GM12878 (cell line): Measurements from ENCODE around the gene ADPGK. TPM values are rescaled to one million over a fixed set of nuclear protein-coding genes. Genes with fewer than 3 reads are reported as not detected.
A peak's percentile ranks its signal among the peaks of the same experiment; 100 is the strongest.

Source experiments
- BACH1 ChIP-seq: fragments of 450-650 bp; IDR thresholded peaks from 2 replicates; pipeline ENCODE4 v1.6.1; 2017; ENCODE audit warnings: mild to moderate bottlenecking, borderline replicate concordance
- CREM ChIP-seq: IDR thresholded peaks from 2 replicates; pipeline ENCODE4 v1.6.1; 2014; ENCODE audit warnings: antibody characterized with exemption, low read depth
- KLF5 ChIP-seq: fragments of 450-650 bp; IDR thresholded peaks from 2 replicates; pipeline ENCODE4 v1.6.1; 2014; ENCODE audit warnings: mild to moderate bottlenecking; ENCODE audit not compliant: partially characterized antibody
- MTA3 ChIP-seq: IDR thresholded peaks from 2 replicates; pipeline ENCODE4 v1.6.1; 2012; ENCODE audit warnings: low read length, inconsistent platforms, borderline replicate concordance
- POU2F2 ChIP-seq: IDR thresholded peaks from 3 replicates; pipeline ENCODE4 v1.6.1; 2011; ENCODE audit warnings: low read depth, mild to moderate bottlenecking, low read length, borderline replicate concordance
- SMARCA5 ChIP-seq: fragments of 450-650 bp; IDR thresholded peaks from 2 replicates; pipeline ENCODE4 v1.6.1; 2017; ENCODE audit warnings: mild to moderate bottlenecking
- YY1 ChIP-seq: IDR thresholded peaks from 2 replicates; pipeline ENCODE4 v1.6.1; 2011; ENCODE audit warnings: low read depth, mild to moderate bottlenecking, low read length
- ZNF24 ChIP-seq: fragments of 450-650 bp; IDR thresholded peaks from 2 replicates; pipeline ENCODE4 v1.6.1; 2017; ENCODE audit warnings: antibody characterized with exemption, mild to moderate bottlenecking
- polyA plus RNA-seq, 11 experiments: library from polyadenylated mRNA; depleted of rRNA in 4 of 11; unstranded in 6 of 11; stranded (reverse) in 5 of 11; fragments of >200 nt; fragmentation: Nextera tagmentation in 4 of 11; fragmentation: Illumina TruSeq in 1 of 11; extraction: Ambion mirVana in 4 of 11; extraction: Trizol in 1 of 11; gene quantifications; 1 replicate in 1 of 11; 2 replicates in 10 of 11; pipeline versions ENCODE4 v1.2.1 to v1.2.3, GENCODE V29; 2011 to 2016; ENCODE audit warnings: inconsistent platforms in 2 of 11, missing spikeins in 2 of 11, low read depth in 1 of 11
- total RNA-seq, 4 experiments: library from RNA; depleted of rRNA in 3 of 4; stranded (reverse); fragments of >200 nt in 3 of 4; fragmentation: Illumina TruSeq in 1 of 4; extraction: Trizol in 1 of 4; gene quantifications; 2 replicates each; pipeline versions ENCODE4 v1.2.1 to v1.2.3, GENCODE V29; 2013 to 2021
- TF ChIP-seq, protein P1 (sequence below): fragments of 450-650 bp; conservative IDR thresholded peaks from 2 replicates; pipeline ENCODE4 v1.6.1; 2017; ENCODE audit warnings: mild to moderate bottlenecking, moderate library complexity

The ADPGK gene
- total and polyA plus RNA-seq, 10 of the 15 experiments (the other 5 are each of a cell fraction or from before 2014, with no cell fraction given), result 13.8 to 146 (median 56.7) TPM

DNA sequence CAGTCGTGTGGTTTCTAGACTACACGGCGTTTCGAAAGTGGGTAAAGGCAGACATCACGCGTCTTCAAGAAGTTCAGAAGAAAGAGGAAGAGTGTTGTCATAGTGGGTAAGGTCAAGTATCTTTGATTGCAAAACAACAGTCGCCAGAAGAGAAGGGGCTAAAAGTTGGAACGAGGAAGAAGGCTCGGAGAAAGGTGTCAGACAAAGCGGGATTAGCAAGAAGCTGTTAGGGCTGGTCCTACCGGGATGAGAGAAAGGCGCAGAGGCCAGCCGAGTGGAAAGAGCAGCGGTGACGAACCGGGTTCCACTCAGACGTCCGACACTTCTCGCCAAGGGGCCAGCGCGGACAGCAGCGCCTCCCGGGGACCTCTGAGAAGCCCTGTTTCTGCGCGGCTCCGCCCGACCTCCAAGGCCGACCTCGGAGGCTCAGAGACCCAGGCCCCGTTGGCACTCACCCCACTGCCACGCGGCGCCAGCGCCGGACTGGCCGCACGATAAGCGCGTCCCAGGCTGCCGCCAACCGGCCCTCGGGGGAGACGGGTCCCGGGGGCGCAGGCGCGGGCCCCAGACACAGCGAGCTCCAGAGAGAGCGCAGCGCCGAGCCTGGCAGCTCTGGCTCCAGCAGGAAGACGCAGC is 436 bp downstream of the ADPGK start (continued):
- TF ChIP-seq YY1 (0 out of 2 replicates have a peak, but pooled peaks have one; percentile 22), SMARCA5 (0 out of 2 replicates have a peak, but pooled peaks have one; percentile 66), ZNF24 (no peak), POU2F2 (peak; percentile 54; the same call in 1 of the 3 replicates), CREM (peak; percentile 5; the same call in 1 of the 2 replicates), MTA3 (no peak), KLF5 (no peak), BACH1 (peak; percentile 84; the same call in 1 of the 2 replicates)
- TF ChIP-seq, protein P1, sequence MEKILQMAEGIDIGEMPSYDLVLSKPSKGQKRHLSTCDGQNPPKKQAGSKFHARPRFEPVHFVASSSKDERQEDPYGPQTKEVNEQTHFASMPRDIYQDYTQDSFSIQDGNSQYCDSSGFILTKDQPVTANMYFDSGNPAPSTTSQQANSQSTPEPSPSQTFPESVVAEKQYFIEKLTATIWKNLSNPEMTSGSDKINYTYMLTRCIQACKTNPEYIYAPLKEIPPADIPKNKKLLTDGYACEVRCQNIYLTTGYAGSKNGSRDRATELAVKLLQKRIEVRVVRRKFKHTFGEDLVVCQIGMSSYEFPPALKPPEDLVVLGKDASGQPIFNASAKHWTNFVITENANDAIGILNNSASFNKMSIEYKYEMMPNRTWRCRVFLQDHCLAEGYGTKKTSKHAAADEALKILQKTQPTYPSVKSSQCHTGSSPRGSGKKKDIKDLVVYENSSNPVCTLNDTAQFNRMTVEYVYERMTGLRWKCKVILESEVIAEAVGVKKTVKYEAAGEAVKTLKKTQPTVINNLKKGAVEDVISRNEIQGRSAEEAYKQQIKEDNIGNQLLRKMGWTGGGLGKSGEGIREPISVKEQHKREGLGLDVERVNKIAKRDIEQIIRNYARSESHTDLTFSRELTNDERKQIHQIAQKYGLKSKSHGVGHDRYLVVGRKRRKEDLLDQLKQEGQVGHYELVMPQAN, result peak; percentile 90; the same call in 1 of the 2 replicates
- TF ChIP-seq, all 136 proteins: peak for 17
